ACC112 (cell line): ENCODE results near the gene IRF9.

Source experiments
- H2AFZ ChIP-seq: fragments of 200-600 bp; sonication (generic); one replicate; pipeline ENCODE4 v1.6.0; 2017; ENCODE audit warnings: antibody characterized with exemption, low read length; ENCODE audit not compliant: unreplicated experiment
- H3K27ac ChIP-seq: fragments of 200-600 bp; sonication (generic); 2 replicates; pipeline ENCODE4 v1.5.1; 2014; ENCODE audit warnings: low read depth, mild to moderate bottlenecking, antibody characterized with exemption, low read length, moderate library complexity
- H3K27me3 ChIP-seq: fragments of 200-600 bp; sonication (generic); 2 replicates; pipeline ENCODE4 v1.6.1; 2014; ENCODE audit warnings: mild to moderate bottlenecking, antibody characterized with exemption, low read length, moderate library complexity, mixed read lengths; ENCODE audit not compliant: insufficient read depth
- H3K36me3 ChIP-seq: fragments of 200-600 bp; sonication (generic); 2 replicates; pipeline ENCODE4 v1.6.1; 2016; ENCODE audit warnings: mild to moderate bottlenecking, antibody characterized with exemption, low read length, moderate library complexity, mixed read lengths; ENCODE audit not compliant: insufficient read depth
- H3K4me1 ChIP-seq: fragments of 200-600 bp; sonication (generic); one replicate; pipeline ENCODE4 v1.6.1; 2016; ENCODE audit warnings: low read length, mixed read lengths; ENCODE audit not compliant: insufficient read depth, unreplicated experiment, control insufficient read depth
- H3K4me3 ChIP-seq: fragments of 200-600 bp; sonication (generic); 2 replicates; pipeline ENCODE4 v1.5.1; 2014; ENCODE audit warnings: mild to moderate bottlenecking, low read depth, low read length
- H3K79me2 ChIP-seq: fragments of 200-600 bp; sonication (generic); one replicate; pipeline ENCODE4 v1.6.0; 2016; ENCODE audit warnings: low read length; ENCODE audit not compliant: control insufficient read depth, unreplicated experiment, insufficient read depth

The IRF9 gene

GRCh38 chr14:24165785-24166184 lies 4.7 kb downstream of the IRF9 start:
- no peak overlapping the region for H3K27ac ChIP-seq
- H3K27me3 ChIP-seq: no peaks in the 10 kb centered on the region
- peaks cover 34% of the 10 kb centered on the region for H3K79me2 ChIP-seq
- H3K4me1 ChIP-seq: peaks cover 16% of the 10 kb centered on the region
- peaks cover 48% of the 10 kb centered on the region for H3K36me3 ChIP-seq
- no peak overlapping the region for H3K4me3 ChIP-seq
- no peak overlapping the region for H2AFZ ChIP-seq

- no peaks in the 10 kb centered on the region for H3K27me3 ChIP-seq
- H3K79me2 ChIP-seq: peaks cover 19% of the 10 kb centered on the region
- H3K36me3 ChIP-seq: peaks cover 53% of the 10 kb centered on the region
- H3K4me3 ChIP-seq: no peak overlapping the region
- no peak overlapping the region for H3K27ac ChIP-seq
- H3K4me1 ChIP-seq: peaks cover 8% of the 10 kb centered on the region
- H2AFZ ChIP-seq: no peak overlapping the region
Measured at GRCh38 chr14:24167469-24168114, 6.5 kb downstream of the IRF9 start.

GRCh38 chr14:24171422-24172260 lies 10.6 kb downstream of the IRF9 start, which contains the start of gene REC8:
Gene REC8, plus strand, starts transcription at chr14:24172080. Its CDS starts 473 bp downstream, at chr14:24172553.
- no peak within 1 kb of the TSS for H2AFZ ChIP-seq
- H3K27ac ChIP-seq: no peak within 1 kb of the TSS
- peaks cover 36% of the 10 kb centered on the region for H3K36me3 ChIP-seq
- H3K27me3 ChIP-seq: no peaks in the 10 kb centered on the region
- H3K4me3 ChIP-seq: no peak within 1 kb of the TSS
- H3K4me1 ChIP-seq: no peaks in the 10 kb centered on the region
- no peaks in the 10 kb centered on the region for H3K79me2 ChIP-seq

- Histone ChIP-seq H3K4me1 (no peaks in the 10 kb centered on the region), H3K27me3 (no peaks in the 10 kb centered on the region), H3K27ac (no peak overlapping the region), H3K79me2 (no peaks in the 10 kb centered on the region), H3K36me3 (peaks cover 36% of the 10 kb centered on the region), H3K4me3 (no peak overlapping the region), H2AFZ (no peak overlapping the region)
Measured at GRCh38 chr14:24172261-24172860, 11.3 kb downstream of the IRF9 start.

GRCh38 chr14:24172871-24173281 lies 11.8 kb downstream of the IRF9 start:
- Histone ChIP-seq H3K36me3 (peaks cover 32% of the 10 kb centered on the region), H3K4me3 (no peak overlapping the region)

GRCh38 chr14:24176599-24176998 lies 15.5 kb downstream of the IRF9 start:
- no peak overlapping the region for H3K4me3 ChIP-seq
- H3K36me3 ChIP-seq: peaks cover 32% of the 10 kb centered on the region
- no peak overlapping the region for H3K27ac ChIP-seq
- H3K79me2 ChIP-seq: no peaks in the 10 kb centered on the region
- H3K4me1 ChIP-seq: no peaks in the 10 kb centered on the region
- no peak overlapping the region for H2AFZ ChIP-seq
- no peaks in the 10 kb centered on the region for H3K27me3 ChIP-seq

More at GRCh38 chr14:24172871-24173281, 11.8 kb downstream of the IRF9 start:
- Histone ChIP-seq H3K79me2 (no peaks in the 10 kb centered on the region), H3K4me1 (no peaks in the 10 kb centered on the region), H3K27me3 (no peaks in the 10 kb centered on the region), H3K27ac (no peak overlapping the region), H2AFZ (no peak overlapping the region)

GRCh38 chr14:24177041-24177825 lies 16.2 kb downstream of the IRF9 start:
- no peak overlapping the region for H3K4me3 ChIP-seq
- no peaks in the 10 kb centered on the region for H3K79me2 ChIP-seq
- H3K36me3 ChIP-seq: peaks cover 29% of the 10 kb centered on the region
- H3K4me1 ChIP-seq: no peaks in the 10 kb centered on the region
- no peak overlapping the region for H3K27ac ChIP-seq
- no peaks in the 10 kb centered on the region for H3K27me3 ChIP-seq
- H2AFZ ChIP-seq: no peak overlapping the region

GRCh38 chr14:24177891-24178290 lies 16.8 kb downstream of the IRF9 start:
- H3K4me1 ChIP-seq: no peaks in the 10 kb centered on the region
- no peak overlapping the region for H2AFZ ChIP-seq
- H3K36me3 ChIP-seq: peaks cover 25% of the 10 kb centered on the region
- H3K79me2 ChIP-seq: no peaks in the 10 kb centered on the region
- no peaks in the 10 kb centered on the region for H3K27me3 ChIP-seq
- no peak overlapping the region for H3K4me3 ChIP-seq
- no peak overlapping the region for H3K27ac ChIP-seq

- Histone ChIP-seq H2AFZ (no peak overlapping the region), H3K4me3 (no peak overlapping the region), H3K36me3 (peaks cover 18% of the 10 kb centered on the region), H3K27me3 (no peaks in the 10 kb centered on the region), H3K27ac (no peak overlapping the region), H3K4me1 (no peaks in the 10 kb centered on the region), H3K79me2 (no peaks in the 10 kb centered on the region)
Measured at GRCh38 chr14:24178399-24179178, 17.5 kb downstream of the IRF9 start.
